ENCODE measurements around the gene APOL1.
"Not testable (repeated sequence)": the region's sequence is repeated elsewhere in the genome, so short reads cannot be mapped to it uniquely, and the experiment has no call there.

Gene APOL1

GRCh38 chr22:36263886-36264664 is 11.1 kb downstream of the APOL1 start:
- not testable (repeated sequence) for H3K4me3 ChIP-seq (ENCODE audit: low read depth, low read length)

GRCh38 chr22:36267058-36267457 is 14.1 kb downstream of the APOL1 start:
- H3K4me3 ChIP-seq (ENCODE audit: low read depth, low read length): no peak overlapping the region

GRCh38 chr22:36267896-36268485 is 15.1 kb downstream of the APOL1 start:
- no peak overlapping the region for H3K4me3 ChIP-seq (ENCODE audit: low read depth, low read length)

- not testable (repeated sequence) for H3K4me3 ChIP-seq (ENCODE audit: low read depth, low read length)
Observed at GRCh38 chr22:36271231-36271630, 18.3 kb downstream of the APOL1 start.

GRCh38 chr22:36271951-36272350 is 19.0 kb downstream of the APOL1 start:
- H3K4me3 ChIP-seq (ENCODE audit: low read depth, low read length): not testable (repeated sequence)

GRCh38 chr22:36274531-36274930 is 21.6 kb downstream of the APOL1 start:
- H3K4me3 ChIP-seq (ENCODE audit: low read depth, low read length): no peak overlapping the region

- H3K4me3 ChIP-seq (ENCODE audit: low read depth, low read length): no peak overlapping the region
Observed at GRCh38 chr22:36277482-36278291, 24.8 kb downstream of the APOL1 start.

GRCh38 chr22:36279219-36279666 is 26.3 kb downstream of the APOL1 start:
- H3K4me3 ChIP-seq (ENCODE audit: low read depth, low read length): no peak overlapping the region

GRCh38 chr22:36280379-36280778 is 27.4 kb downstream of the APOL1 start:
- H3K4me3 ChIP-seq (ENCODE audit: low read depth, low read length): no peak overlapping the region

- H3K4me3 ChIP-seq (ENCODE audit: low read depth, low read length): no peak overlapping the region
Observed at GRCh38 chr22:36281781-36282327, 28.9 kb downstream of the APOL1 start.

- no peak overlapping the region for H3K4me3 ChIP-seq (ENCODE audit: low read depth, low read length)
Observed at GRCh38 chr22:36282328-36282831, 29.4 kb downstream of the APOL1 start.

- no peak overlapping the region for H3K4me3 ChIP-seq (ENCODE audit: low read depth, low read length)
Observed at GRCh38 chr22:36284171-36284571, 31.2 kb downstream of the APOL1 start.

GRCh38 chr22:36285017-36285416 is 32.1 kb downstream of the APOL1 start:
- H3K4me3 ChIP-seq (ENCODE audit: low read depth, low read length): no peak overlapping the region

- H3K4me3 ChIP-seq (ENCODE audit: low read depth, low read length): no peak overlapping the region
Observed at GRCh38 chr22:36285545-36285944, 32.6 kb downstream of the APOL1 start.

- no peak overlapping the region for H3K4me3 ChIP-seq (ENCODE audit: low read depth, low read length)
Observed at GRCh38 chr22:36286096-36286957, 33.4 kb downstream of the APOL1 start.

- no peak overlapping the region for H3K4me3 ChIP-seq (ENCODE audit: low read depth, low read length)
Observed at GRCh38 chr22:36287881-36288515, 35.1 kb downstream of the APOL1 start.

- no peak overlapping the region for H3K4me3 ChIP-seq (ENCODE audit: low read depth, low read length)
Observed at GRCh38 chr22:36288571-36289405, 35.9 kb downstream of the APOL1 start.

GRCh38 chr22:36289406-36289870 is 36.5 kb downstream of the APOL1 start:
- H3K4me3 ChIP-seq (ENCODE audit: low read depth, low read length): no peak overlapping the region

- not testable (repeated sequence) for H3K4me3 ChIP-seq (ENCODE audit: low read depth, low read length)
Observed at GRCh38 chr22:36289948-36290371, 37.0 kb downstream of the APOL1 start.
